Liver (tissue), 3 donors: ENCODE results near the gene LCTL.

Source experiments
- CTCF ChIP-seq: fragments of 150-350 bp; IDR thresholded peaks from 2 replicates; pipeline ENCODE4 v1.5.1; 2017; ENCODE audit warnings: improper control_type of control experiment, low read depth, low read length; ENCODE audit not compliant: missing input control
- FOXA1 ChIP-seq: IDR thresholded peaks from 2 replicates; pipeline ENCODE4 v1.6.1; 2016; ENCODE audit warnings: antibody characterized with exemption
- GABPA ChIP-seq, 2 donors: IDR thresholded peaks in 1 of 2; conservative IDR thresholded peaks in 1 of 2; 2 replicates each; pipeline ENCODE4 v1.6.1; 2016; ENCODE audit warnings: antibody characterized with exemption in 2 of 2, mild to moderate bottlenecking in 1 of 2, moderate library complexity in 1 of 2
- TF ChIP-seq, protein P1 (sequence below): IDR thresholded peaks from 2 replicates; pipeline ENCODE4 v1.6.1; 2016; ENCODE audit warnings: antibody characterized with exemption
- TF ChIP-seq, protein P2 (sequence below): IDR thresholded peaks from 2 replicates; pipeline ENCODE4 v1.6.1; 2016; ENCODE audit warnings: antibody characterized with exemption, mild to moderate bottlenecking
- donor health status: healthy.
- donor health status: healthy.

- TF ChIP-seq GABPA (IDR thresholded peaks at IDR 0.05 in 1 of 2, conservative IDR thresholded peaks at IDR 0.05 in 1 of 2) (no peak), CTCF (no peak), FOXA1 (no peak)
- TF ChIP-seq, protein P1, sequence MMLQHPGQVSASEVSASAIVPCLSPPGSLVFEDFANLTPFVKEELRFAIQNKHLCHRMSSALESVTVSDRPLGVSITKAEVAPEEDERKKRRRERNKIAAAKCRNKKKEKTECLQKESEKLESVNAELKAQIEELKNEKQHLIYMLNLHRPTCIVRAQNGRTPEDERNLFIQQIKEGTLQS = no peak
- TF ChIP-seq, protein P2, sequence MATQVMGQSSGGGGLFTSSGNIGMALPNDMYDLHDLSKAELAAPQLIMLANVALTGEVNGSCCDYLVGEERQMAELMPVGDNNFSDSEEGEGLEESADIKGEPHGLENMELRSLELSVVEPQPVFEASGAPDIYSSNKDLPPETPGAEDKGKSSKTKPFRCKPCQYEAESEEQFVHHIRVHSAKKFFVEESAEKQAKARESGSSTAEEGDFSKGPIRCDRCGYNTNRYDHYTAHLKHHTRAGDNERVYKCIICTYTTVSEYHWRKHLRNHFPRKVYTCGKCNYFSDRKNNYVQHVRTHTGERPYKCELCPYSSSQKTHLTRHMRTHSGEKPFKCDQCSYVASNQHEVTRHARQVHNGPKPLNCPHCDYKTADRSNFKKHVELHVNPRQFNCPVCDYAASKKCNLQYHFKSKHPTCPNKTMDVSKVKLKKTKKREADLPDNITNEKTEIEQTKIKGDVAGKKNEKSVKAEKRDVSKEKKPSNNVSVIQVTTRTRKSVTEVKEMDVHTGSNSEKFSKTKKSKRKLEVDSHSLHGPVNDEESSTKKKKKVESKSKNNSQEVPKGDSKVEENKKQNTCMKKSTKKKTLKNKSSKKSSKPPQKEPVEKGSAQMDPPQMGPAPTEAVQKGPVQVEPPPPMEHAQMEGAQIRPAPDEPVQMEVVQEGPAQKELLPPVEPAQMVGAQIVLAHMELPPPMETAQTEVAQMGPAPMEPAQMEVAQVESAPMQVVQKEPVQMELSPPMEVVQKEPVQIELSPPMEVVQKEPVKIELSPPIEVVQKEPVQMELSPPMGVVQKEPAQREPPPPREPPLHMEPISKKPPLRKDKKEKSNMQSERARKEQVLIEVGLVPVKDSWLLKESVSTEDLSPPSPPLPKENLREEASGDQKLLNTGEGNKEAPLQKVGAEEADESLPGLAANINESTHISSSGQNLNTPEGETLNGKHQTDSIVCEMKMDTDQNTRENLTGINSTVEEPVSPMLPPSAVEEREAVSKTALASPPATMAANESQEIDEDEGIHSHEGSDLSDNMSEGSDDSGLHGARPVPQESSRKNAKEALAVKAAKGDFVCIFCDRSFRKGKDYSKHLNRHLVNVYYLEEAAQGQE = no peak
Observed at GRCh38 chr15:66502491-66502890, 63.3 kb downstream of the LCTL start.
